Endothelial cell of umbilical vein (primary cell): Measurements from ENCODE around the gene TSHZ1. TPM values are rescaled to one million over a fixed set of nuclear protein-coding genes. Genes with fewer than 3 reads are reported as not detected.

Experiments
- BruUV-seq: library from RNA; stranded (reverse); fragments of 400-500 nt; replicated peaks from 2 replicates; lab custom pipeline; 2021; lab: Mats Ljungman, UMichigan
- CTCF ChIA-PET: fragments of 300-600, 350-600 bp; sonication (Branson Sonifier 250); formaldehyde crosslinking; loops from one replicate; lab custom pipeline; 2021; ENCODE audit warnings: antibody characterized with exemption, inconsistent platforms; lab: Charles Lee
- POLR2A ChIA-PET: fragments of 300-600, 350-600 bp; sonication (Branson Sonifier 250); formaldehyde crosslinking; loops from one replicate; lab custom pipeline; 2021; ENCODE audit warnings: antibody characterized with exemption, inconsistent platforms; lab: Charles Lee
- DNase-seq: peaks from one replicate; pipeline ENCODE4 v3.0.0-alpha.2; 2011; ENCODE audit warnings: low read depth, low spot score
- FAIRE-seq: peaks from 2 replicates; lab custom pipeline; 2011; peaks lifted over from hg19 to GRCh38; lab: Jason Lieb, UNC
- H2AFZ ChIP-seq: 2 replicates; pipeline ENCODE4 v1.6.0; 2012; ENCODE audit warnings: low read depth, low read length, control low read depth, inconsistent platforms
- H3K27ac ChIP-seq: 2 replicates; pipeline ENCODE4 v1.5.1; 2011; ENCODE audit warnings: low read depth, mild to moderate bottlenecking, control low read depth, low read length, moderate library complexity; ENCODE audit not compliant: insufficient read depth
- H3K27me3 ChIP-seq, 2 experiments: 2 replicates each; pipeline versions ENCODE4 v1.6.0 to v1.6.1; 2011; ENCODE audit warnings: low read length in 2 of 2, mixed read lengths in 1 of 2; ENCODE audit not compliant: control insufficient read depth in 2 of 2, insufficient read depth in 2 of 2
- H3K36me3 ChIP-seq, 2 experiments: 2 replicates in 1 of 2; 3 replicates in 1 of 2; pipeline ENCODE4 v1.5.1; 2011; ENCODE audit warnings: low read length in 2 of 2, mild to moderate bottlenecking in 1 of 2, moderate library complexity in 1 of 2; ENCODE audit not compliant: control insufficient read depth in 2 of 2, insufficient read depth in 2 of 2; ENCODE audit errors: extremely low read depth in 1 of 2
- H3K4me1 ChIP-seq: 3 replicates; pipeline ENCODE4 v1.5.1; 2011; ENCODE audit warnings: mild to moderate bottlenecking, low read length; ENCODE audit not compliant: control insufficient read depth, insufficient read depth; ENCODE audit errors: extremely low read depth
- H3K4me2 ChIP-seq: 2 replicates; pipeline ENCODE4 v1.6.1; 2011; ENCODE audit warnings: low read length, control low read depth, mixed read lengths; ENCODE audit not compliant: insufficient read depth
- H3K4me3 ChIP-seq, 3 experiments: fragments of 200-600 bp in 1 of 3; sonication (generic), shearing (Covaris generic) in 1 of 3; replicated peaks in 1 of 3; 2 replicates each; pipeline ENCODE4 v1.5.1; 2011 to 2016; ENCODE audit warnings: control low read depth in 3 of 3, low read length in 3 of 3, mild to moderate bottlenecking in 2 of 3, inconsistent platforms in 1 of 3, low read depth in 1 of 3, moderate library complexity in 1 of 3; ENCODE audit not compliant: insufficient read depth in 1 of 3
- H3K79me2 ChIP-seq: 2 replicates; pipeline ENCODE4 v1.6.0; 2012; ENCODE audit warnings: low read length, inconsistent platforms; ENCODE audit not compliant: control insufficient read depth, insufficient read depth
- H3K9ac ChIP-seq: replicated peaks from 2 replicates; pipeline ENCODE3; 2011; ENCODE audit warnings: low read length, control low read depth; ENCODE audit not compliant: insufficient read depth; ENCODE audit errors: extremely low read depth
- H3K9me1 ChIP-seq: replicated peaks from 3 replicates; pipeline ENCODE4 v1.6.0; 2011; ENCODE audit warnings: mild to moderate bottlenecking, low read length; ENCODE audit not compliant: control insufficient read depth, insufficient read depth; ENCODE audit errors: extremely low read depth
- H3K9me3 ChIP-seq: replicated peaks from 2 replicates; pipeline ENCODE4 v1.5.1; 2012; ENCODE audit warnings: low read length, inconsistent platforms; ENCODE audit not compliant: control insufficient read depth, insufficient read depth
- H4K20me1 ChIP-seq: replicated peaks from 2 replicates; pipeline ENCODE3; 2011; ENCODE audit warnings: mild to moderate bottlenecking, low read length; ENCODE audit not compliant: control insufficient read depth, insufficient read depth; ENCODE audit errors: extremely low read depth
- EZH2 ChIP-seq: IDR thresholded peaks from 2 replicates; pipeline ENCODE4 v1.6.1; 2012; ENCODE audit warnings: borderline replicate concordance, low read depth, mild to moderate bottlenecking, moderate library complexity, low read length, inconsistent platforms; ENCODE audit not compliant: severe bottlenecking
- FOS ChIP-seq: IDR thresholded peaks from 2 replicates; pipeline ENCODE4 v1.6.1; 2011; ENCODE audit warnings: mild to moderate bottlenecking, low read length, moderate library complexity, borderline replicate concordance; ENCODE audit not compliant: insufficient read depth
- GATA2 ChIP-seq: IDR thresholded peaks from 2 replicates; pipeline ENCODE4 v1.7.0; 2011; ENCODE audit warnings: low read depth, mild to moderate bottlenecking, moderate library complexity, mixed read lengths, low read length; ENCODE audit not compliant: insufficient read length, insufficient read depth
- JUN ChIP-seq: IDR thresholded peaks from 2 replicates; pipeline ENCODE4 v1.6.1; 2011; ENCODE audit warnings: borderline replicate concordance, low read depth; ENCODE audit not compliant: insufficient read length, insufficient read depth
- MYC ChIP-seq: IDR thresholded peaks from one replicate; pipeline ENCODE4 v1.6.1; 2011; ENCODE audit warnings: mild to moderate bottlenecking, low read depth, low read length
- POLR2A ChIP-seq: IDR thresholded peaks from 2 replicates; pipeline ENCODE4 v1.6.1; 2012; ENCODE audit warnings: low read depth, mild to moderate bottlenecking, control low read depth, low read length
- POLR2AphosphoS5 ChIP-seq: IDR thresholded peaks from 2 replicates; pipeline ENCODE4 v1.6.1; 2012; ENCODE audit warnings: low read depth, mild to moderate bottlenecking, control low read depth, low read length, moderate library complexity; ENCODE audit not compliant: insufficient read depth
- dilution Hi-C: fragments of 300-500 bp; cut with MboI; formaldehyde crosslinking; loops from one replicate; pipeline ENCODE4 v1.15.0; 2019; ENCODE audit warnings: low sequenced_read_pairs; ENCODE audit not compliant: extremely low pct_ligation_motif_present
- intact Hi-C: fragments of 100-400 bp; cut with micrococcal nuclease; formaldehyde crosslinking; loops from one replicate; pipeline ENCODE4 v1.10.0; 2022
- polyA plus RNA-seq, 4 experiments: library from polyadenylated mRNA; depleted of rRNA in 3 of 4; stranded (reverse) in 3 of 4; unstranded in 1 of 4; fragments of >200 nt; gene quantifications; 2 replicates each; pipeline versions ENCODE4 v1.2.1 to v1.2.3, GENCODE V29; 2011 to 2012; ENCODE audit warnings: missing spikeins in 1 of 4
- total RNA-seq: library from RNA; stranded (reverse); gene quantifications from 2 replicates; pipeline ENCODE4 v1.2.3, GENCODE V29; 2021
- TF ChIP-seq, protein P1 (sequence below), 2 donors: IDR thresholded peaks; 1 replicate in 1 of 2; 2 replicates in 1 of 2; pipeline ENCODE4 v1.5.1; 2011; ENCODE audit warnings: low read length in 2 of 2, mild to moderate bottlenecking in 2 of 2, moderate library complexity in 2 of 2, control low read depth in 1 of 2, inconsistent platforms in 1 of 2, low read depth in 1 of 2; ENCODE audit not compliant: insufficient read depth in 1 of 2; ENCODE audit errors: extremely low read depth in 1 of 2
- TF ChIP-seq, protein P2 (sequence below): IDR thresholded peaks from 2 replicates; pipeline ENCODE4 v1.6.1; 2011; ENCODE audit not compliant: insufficient read depth, insufficient read length

Gene TSHZ1
- total and polyA plus RNA-seq, 2 donors (not counting 3 experiments of a cell fraction or from before 2014, with no cell fraction given) = 4.2 to 10.2 TPM

GRCh38 chr18:75330308-75330707, 119.7 kb downstream of the TSHZ1 start:
- Histone ChIP-seq H3K27ac (no peak overlapping the region), H3K4me2 (no peak overlapping the region), H3K9me3 (no peaks in the 10 kb centered on the region), H3K4me3 (no peak overlapping the region), H3K79me2 (no peaks in the 10 kb centered on the region), H4K20me1 (no peaks in the 10 kb centered on the region), H3K27me3 (no peaks in the 10 kb centered on the region), H3K9ac (no peak overlapping the region), H3K36me3 (no peaks in the 10 kb centered on the region), H3K9me1 (no peaks in the 10 kb centered on the region), H3K4me1 (no peaks in the 10 kb centered on the region), H2AFZ (no peak overlapping the region)
- DNase-seq = no peak
- TF ChIP-seq FOS = no peak
- TF ChIP-seq POLR2A = no peak
- TF ChIP-seq JUN = no peak
- TF ChIP-seq, protein P1, sequence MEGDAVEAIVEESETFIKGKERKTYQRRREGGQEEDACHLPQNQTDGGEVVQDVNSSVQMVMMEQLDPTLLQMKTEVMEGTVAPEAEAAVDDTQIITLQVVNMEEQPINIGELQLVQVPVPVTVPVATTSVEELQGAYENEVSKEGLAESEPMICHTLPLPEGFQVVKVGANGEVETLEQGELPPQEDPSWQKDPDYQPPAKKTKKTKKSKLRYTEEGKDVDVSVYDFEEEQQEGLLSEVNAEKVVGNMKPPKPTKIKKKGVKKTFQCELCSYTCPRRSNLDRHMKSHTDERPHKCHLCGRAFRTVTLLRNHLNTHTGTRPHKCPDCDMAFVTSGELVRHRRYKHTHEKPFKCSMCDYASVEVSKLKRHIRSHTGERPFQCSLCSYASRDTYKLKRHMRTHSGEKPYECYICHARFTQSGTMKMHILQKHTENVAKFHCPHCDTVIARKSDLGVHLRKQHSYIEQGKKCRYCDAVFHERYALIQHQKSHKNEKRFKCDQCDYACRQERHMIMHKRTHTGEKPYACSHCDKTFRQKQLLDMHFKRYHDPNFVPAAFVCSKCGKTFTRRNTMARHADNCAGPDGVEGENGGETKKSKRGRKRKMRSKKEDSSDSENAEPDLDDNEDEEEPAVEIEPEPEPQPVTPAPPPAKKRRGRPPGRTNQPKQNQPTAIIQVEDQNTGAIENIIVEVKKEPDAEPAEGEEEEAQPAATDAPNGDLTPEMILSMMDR (IDR thresholded peaks at IDR 0.05; ENCODE audit: extremely low read depth in 1 of 2, insufficient read depth in 1 of 2, low read depth in 1 of 2, low read length in 2 of 2) = no peak
- no peak for TF ChIP-seq POLR2AphosphoS5
- no peak for TF ChIP-seq MYC
- TF ChIP-seq, protein P2, sequence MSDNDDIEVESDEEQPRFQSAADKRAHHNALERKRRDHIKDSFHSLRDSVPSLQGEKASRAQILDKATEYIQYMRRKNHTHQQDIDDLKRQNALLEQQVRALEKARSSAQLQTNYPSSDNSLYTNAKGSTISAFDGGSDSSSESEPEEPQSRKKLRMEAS = no peak
- no peak for TF ChIP-seq GATA2
- TF ChIP-seq EZH2 = no peak
- FAIRE-seq = no peak
- CTCF ChIA-PET = no interaction called here
- intact Hi-C loops = no loop called here
- dilution Hi-C loops = no loop called here
- no TSS peak for BruUV-seq
- POLR2A ChIA-PET = no interaction called here
